Progenitor cell of endocrine pancreas (in vitro differentiated cells): ENCODE measurements around the gene MMP15. TPM values are rescaled to one million over a fixed set of nuclear protein-coding genes. Genes with fewer than 3 reads are reported as not detected.
A peak's percentile ranks its signal among the peaks of the same experiment; 100 is the strongest.
"Not testable (repeated sequence)": the region's sequence is repeated elsewhere in the genome, so short reads cannot be mapped to it uniquely, and the experiment has no call there.

Experiments used
- DNase-seq: peaks from one replicate; pipeline ENCODE4 v3.0.0; 2021; ENCODE audit warnings: low spot score; ENCODE audit not compliant: unreplicated experiment
- H3K27ac Mint-ChIP-seq: 2 replicates; pipeline ENCODE4 v1.8.0; 2021; ENCODE audit warnings: mild to moderate bottlenecking, moderate library complexity, mixed read lengths
- H3K27me3 Mint-ChIP-seq: 2 replicates; pipeline ENCODE4 v1.8.0; 2021; ENCODE audit warnings: mixed read lengths
- H3K36me3 Mint-ChIP-seq: 2 replicates; pipeline ENCODE4 v1.8.0; 2022; ENCODE audit warnings: mixed read lengths; ENCODE audit not compliant: insufficient read depth
- H3K4me1 Mint-ChIP-seq: 2 replicates; pipeline ENCODE4 v1.8.0; 2021; ENCODE audit warnings: low read depth, mixed read lengths
- H3K4me3 Mint-ChIP-seq: 2 replicates; pipeline ENCODE4 v1.8.0; 2021; ENCODE audit warnings: low read depth, mild to moderate bottlenecking, moderate library complexity, mixed read lengths
- H3K9me3 Mint-ChIP-seq: 2 replicates; pipeline ENCODE4 v1.8.0; 2021; ENCODE audit warnings: low read depth, mixed read lengths
- total RNA-seq: library from RNA; stranded (reverse); gene quantifications from 2 replicates; pipeline ENCODE4 v1.2.1, GENCODE V29; 2021
- TF ChIP-seq, protein P1 (sequence below): fragments of 200-600 bp; sonication (generic); IDR thresholded peaks from one replicate; pipeline ENCODE4 v1.5.0; 2021; ENCODE audit warnings: antibody characterized with exemption, mild to moderate bottlenecking; ENCODE audit not compliant: unreplicated experiment

The MMP15 gene
- total RNA-seq, 1 donor from 2014 or later = 85.0 TPM

DNA sequence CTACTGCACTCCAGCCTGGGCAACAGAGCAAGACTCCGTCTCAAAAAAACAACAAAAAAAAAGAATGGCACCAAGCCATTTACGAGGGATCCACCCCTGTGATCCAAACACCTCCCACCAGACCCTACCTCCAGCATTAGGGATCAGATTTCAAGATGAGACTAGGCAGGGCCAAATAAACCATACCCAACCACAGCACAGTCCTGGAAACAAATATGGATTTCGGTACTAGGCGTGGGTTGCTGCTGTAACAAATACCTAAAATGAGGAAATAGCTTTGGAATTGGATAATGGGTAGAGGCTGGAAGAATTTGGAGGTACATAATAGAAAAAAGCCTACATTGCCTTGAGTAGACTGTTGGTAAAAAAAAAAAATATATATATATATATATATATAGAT, 49.1 kb downstream of the MMP15 start:
- Mint-ChIP-seq H3K4me1 (no peaks in the 10 kb centered on the region), H3K36me3 (peaks cover 4% of the 10 kb centered on the region), H3K27me3 (no peaks in the 10 kb centered on the region), H3K9me3 (peaks cover 11% of the 10 kb centered on the region), H3K4me3 (no peak overlapping the region), H3K27ac (no peak overlapping the region)
- TF ChIP-seq, protein P1, sequence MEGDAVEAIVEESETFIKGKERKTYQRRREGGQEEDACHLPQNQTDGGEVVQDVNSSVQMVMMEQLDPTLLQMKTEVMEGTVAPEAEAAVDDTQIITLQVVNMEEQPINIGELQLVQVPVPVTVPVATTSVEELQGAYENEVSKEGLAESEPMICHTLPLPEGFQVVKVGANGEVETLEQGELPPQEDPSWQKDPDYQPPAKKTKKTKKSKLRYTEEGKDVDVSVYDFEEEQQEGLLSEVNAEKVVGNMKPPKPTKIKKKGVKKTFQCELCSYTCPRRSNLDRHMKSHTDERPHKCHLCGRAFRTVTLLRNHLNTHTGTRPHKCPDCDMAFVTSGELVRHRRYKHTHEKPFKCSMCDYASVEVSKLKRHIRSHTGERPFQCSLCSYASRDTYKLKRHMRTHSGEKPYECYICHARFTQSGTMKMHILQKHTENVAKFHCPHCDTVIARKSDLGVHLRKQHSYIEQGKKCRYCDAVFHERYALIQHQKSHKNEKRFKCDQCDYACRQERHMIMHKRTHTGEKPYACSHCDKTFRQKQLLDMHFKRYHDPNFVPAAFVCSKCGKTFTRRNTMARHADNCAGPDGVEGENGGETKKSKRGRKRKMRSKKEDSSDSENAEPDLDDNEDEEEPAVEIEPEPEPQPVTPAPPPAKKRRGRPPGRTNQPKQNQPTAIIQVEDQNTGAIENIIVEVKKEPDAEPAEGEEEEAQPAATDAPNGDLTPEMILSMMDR = no peak
- no peak for DNase-seq

DNA sequence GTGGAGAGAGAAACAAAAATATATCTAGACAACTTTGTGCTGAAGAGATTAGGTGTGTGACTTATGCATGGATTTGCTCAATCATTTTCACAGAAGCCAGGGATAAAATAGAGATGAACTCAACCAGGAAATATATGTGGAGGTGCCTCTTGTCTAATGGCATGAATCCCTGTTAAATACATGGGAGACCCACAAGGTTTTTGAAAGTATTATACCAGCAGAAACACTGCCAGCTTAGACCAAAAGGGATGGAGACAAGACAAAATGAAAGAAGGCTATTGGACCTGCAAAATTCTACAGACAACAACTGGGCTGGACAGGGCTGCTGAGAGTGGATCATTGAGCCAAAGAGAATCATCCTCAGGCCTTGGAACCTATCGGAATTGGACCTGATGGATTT, 51.0 kb downstream of the MMP15 start:
- Mint-ChIP-seq H3K27ac (no peak overlapping the region), H3K36me3 (peaks cover 4% of the 10 kb centered on the region), H3K9me3 (peaks cover 11% of the 10 kb centered on the region), H3K4me3 (no peak overlapping the region), H3K4me1 (no peaks in the 10 kb centered on the region), H3K27me3 (no peaks in the 10 kb centered on the region)
- TF ChIP-seq, protein P1 = no peak
- DNase-seq = no peak

DNA sequence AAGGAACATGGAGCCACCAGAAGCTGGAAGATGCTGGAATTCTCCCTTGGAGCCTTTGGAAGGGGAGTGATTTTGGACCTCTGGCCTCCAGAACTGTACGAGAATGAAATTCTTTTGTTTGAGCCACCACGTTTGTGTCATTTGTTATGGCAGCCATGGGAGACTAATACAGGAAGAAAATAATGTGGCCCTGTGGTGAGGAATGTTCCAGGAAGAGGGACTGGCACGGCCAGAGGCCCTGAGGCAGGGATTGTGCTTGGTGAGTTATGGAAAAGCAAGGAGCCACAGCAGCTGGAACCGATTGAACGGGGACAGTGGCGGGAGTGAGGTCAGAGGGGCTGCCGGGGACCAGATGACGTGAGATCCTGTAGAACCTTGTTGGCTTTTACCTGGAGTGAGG, 52.2 kb downstream of the MMP15 start:
- Mint-ChIP-seq H3K9me3 (peaks cover 11% of the 10 kb centered on the region), H3K36me3 (peaks cover 4% of the 10 kb centered on the region), H3K4me3 (no peak overlapping the region), H3K27ac (peak overlapping the region; percentile 58), H3K27me3 (no peaks in the 10 kb centered on the region), H3K4me1 (no peaks in the 10 kb centered on the region)
- TF ChIP-seq, protein P1 = no peak
- DNase-seq = no peak

DNA sequence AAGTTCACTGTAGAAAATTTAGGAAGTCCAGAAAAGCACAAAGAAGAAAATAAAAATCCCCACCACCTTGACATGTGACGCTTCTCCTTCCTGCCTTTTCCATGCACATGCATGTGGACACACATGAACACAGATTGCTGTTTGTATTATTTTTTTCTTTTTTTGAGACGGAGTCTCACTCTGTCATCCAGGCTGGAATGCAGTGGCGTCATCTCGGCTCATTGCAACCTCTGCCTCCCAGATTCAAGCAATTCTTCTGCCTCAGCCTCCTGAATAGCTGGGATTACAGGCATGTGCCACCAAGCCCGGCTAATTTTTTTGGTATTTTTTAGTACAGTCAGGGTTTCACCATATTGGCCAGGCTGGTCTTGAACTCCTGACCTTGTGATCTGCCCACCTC, 55.1 kb downstream of the MMP15 start:
- H3K4me1 Mint-ChIP-seq, H3K27me3 Mint-ChIP-seq, H3K4me3 Mint-ChIP-seq, DNase-seq, H3K36me3 Mint-ChIP-seq, H3K27ac Mint-ChIP-seq: not testable (repeated sequence)
- peaks cover 11% of the 10 kb centered on the region for H3K9me3 Mint-ChIP-seq

- Mint-ChIP-seq H3K27me3 (no peaks in the 10 kb centered on the region), H3K27ac (peak overlapping the region; percentile 11), H3K9me3 (peaks cover 4% of the 10 kb centered on the region), H3K4me3 (no peak overlapping the region), H3K36me3 (no peaks in the 10 kb centered on the region), H3K4me1 (peaks cover 3% of the 10 kb centered on the region)
- DNase-seq = no peak
- TF ChIP-seq, protein P1 = no peak
Measured at GRCh38 chr16:58082381-58082780, 56.8 kb downstream of the MMP15 start.

DNA sequence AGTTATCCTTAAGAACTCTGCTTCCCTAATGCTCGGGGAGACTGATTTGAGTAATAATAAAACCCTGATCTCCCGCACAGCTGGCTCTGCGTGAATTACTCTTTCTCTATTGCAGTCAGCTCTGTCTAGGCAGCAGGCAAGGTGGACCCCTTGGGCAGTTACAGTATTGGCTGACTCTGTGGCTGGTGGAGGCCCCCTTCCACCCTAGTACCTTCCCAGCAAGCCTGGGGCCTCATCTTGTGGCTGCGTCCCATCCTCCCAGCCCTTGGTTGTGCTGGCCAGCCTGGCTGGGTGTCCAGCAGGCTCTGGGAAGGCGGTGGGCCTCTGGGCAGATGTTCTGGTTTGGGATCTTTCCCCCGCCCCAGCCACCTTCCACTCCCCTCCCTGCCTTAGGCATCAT, 59.1 kb downstream of the MMP15 start:
- no peak overlapping the region for H3K4me3 Mint-ChIP-seq
- H3K9me3 Mint-ChIP-seq = no peaks in the 10 kb centered on the region
- DNase-seq = no peak
- H3K27me3 Mint-ChIP-seq = no peaks in the 10 kb centered on the region
- no peak overlapping the region for H3K27ac Mint-ChIP-seq
- TF ChIP-seq, protein P1 = no peak
- no peaks in the 10 kb centered on the region for H3K36me3 Mint-ChIP-seq
- peaks cover 3% of the 10 kb centered on the region for H3K4me1 Mint-ChIP-seq
